NT2/D1 (cell line): ENCODE measurements around the gene C9orf50.

Source experiments
- YY1 ChIP-seq: IDR thresholded peaks from 2 replicates; pipeline ENCODE4 v1.6.1; 2011; ENCODE audit not compliant: insufficient read length, insufficient read depth
- ZNF274 ChIP-seq: IDR thresholded peaks from 2 replicates; pipeline ENCODE4 v1.6.1; 2011; ENCODE audit warnings: mild to moderate bottlenecking, low read depth, low read length

DNA sequence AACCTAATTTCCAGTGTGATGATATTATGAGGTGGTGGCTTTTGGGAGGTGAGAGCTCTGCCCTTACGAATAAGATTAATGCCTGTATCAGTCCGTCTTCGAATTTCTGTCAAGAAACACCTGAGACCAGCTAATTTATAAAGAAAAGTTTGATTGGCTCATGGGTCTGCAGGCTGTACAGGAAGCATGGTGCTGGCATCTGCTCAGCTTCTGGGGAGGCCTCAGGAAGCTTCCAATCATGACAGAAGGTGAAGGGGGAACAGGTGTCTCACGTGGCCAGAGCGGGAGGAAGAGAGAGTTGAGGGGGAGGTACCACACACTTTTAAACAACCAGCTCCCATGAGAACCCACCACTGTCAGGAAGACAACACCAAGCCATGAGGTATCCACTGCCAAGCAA lies 46.9 kb downstream of the C9orf50 start:
- TF ChIP-seq ZNF274 (no peak), YY1 (no peak)
